H1 (cell line): ENCODE results near the gene HTR2B. TPM values are rescaled to one million over a fixed set of nuclear protein-coding genes. Genes with fewer than 3 reads are reported as not detected.

Experiments used
- CTCF ChIA-PET: fragments of 300-600 bp; sonication (Branson Sonifier 250); formaldehyde crosslinking; loops from one replicate; lab custom pipeline; 2021; ENCODE audit not compliant: partially characterized antibody; lab: Charles Lee
- POLR2A ChIA-PET: fragments of 300-600 bp; sonication (Branson Sonifier 250); formaldehyde crosslinking; loops from one replicate; lab custom pipeline; 2021; ENCODE audit warnings: inconsistent platforms; ENCODE audit not compliant: partially characterized antibody; lab: Charles Lee
- DNase-seq, 2 experiments: peaks; one replicate each; pipeline versions ENCODE4 v3.0.0 to v3.0.0-alpha.2; 2010 to 2022; ENCODE audit warnings: low spot score in 2 of 2, low read depth in 1 of 2, mixed read lengths in 1 of 2
- FAIRE-seq: peaks from 2 replicates; lab custom pipeline; 2011; peaks lifted over from hg19 to GRCh38; lab: Jason Lieb, UNC
- H2AFZ ChIP-seq: 2 replicates; pipeline ENCODE4 v1.8.1; 2012; ENCODE audit warnings: low read length, inconsistent platforms
- H2AK5ac ChIP-seq: 2 replicates; pipeline ENCODE4 v1.6.1; 2013; ENCODE audit warnings: low read depth, low read length
- H2BK120ac ChIP-seq: replicated peaks from 2 replicates; pipeline ENCODE3; 2013; ENCODE audit warnings: low read depth, low read length, inconsistent platforms
- H2BK12ac ChIP-seq: 2 replicates; pipeline ENCODE4 v1.6.1; 2013; ENCODE audit warnings: low read depth, low read length
- H2BK15ac ChIP-seq: 2 replicates; pipeline ENCODE4 v1.6.1; 2013; ENCODE audit warnings: low read length
- H2BK20ac ChIP-seq: 2 replicates; pipeline ENCODE4 v1.6.1; 2013; ENCODE audit warnings: low read length
- H2BK5ac ChIP-seq: 2 replicates; pipeline ENCODE4 v1.6.1; 2013; ENCODE audit warnings: low read depth, low read length
- H3K14ac ChIP-seq: 2 replicates; pipeline ENCODE4 v1.6.1; 2013; ENCODE audit warnings: inconsistent platforms; ENCODE audit not compliant: insufficient read length
- H3K18ac ChIP-seq: 2 replicates; pipeline ENCODE4 v1.6.1; 2013; ENCODE audit warnings: low read length; ENCODE audit errors: extremely low read depth
- H3K23ac ChIP-seq: 2 replicates; pipeline ENCODE4 v1.6.1; 2013; ENCODE audit warnings: inconsistent platforms; ENCODE audit not compliant: insufficient read length
- H3K23me2 ChIP-seq: 2 replicates; pipeline ENCODE4 v1.6.1; 2013; ENCODE audit warnings: low read depth, low read length
- H3K27ac ChIP-seq: 2 replicates; pipeline ENCODE4 v1.6.1; 2011; ENCODE audit warnings: low read depth, low read length, inconsistent platforms
- H3K27me3 ChIP-seq, 4 experiments: replicated peaks in 1 of 4; 1 replicate in 1 of 4; 2 replicates in 3 of 4; pipeline versions ENCODE4 v1.6.1 to v1.8.1; 2011 to 2013; ENCODE audit warnings: low read length in 3 of 4, mild to moderate bottlenecking in 3 of 4, inconsistent platforms in 2 of 4, mixed read lengths in 2 of 4, moderate library complexity in 1 of 4; ENCODE audit not compliant: control insufficient read depth in 3 of 4, insufficient read depth in 3 of 4; ENCODE audit errors: extremely low read depth in 1 of 4
- H3K36me3 ChIP-seq, 4 experiments: 2 replicates each; pipeline versions ENCODE4 v1.6.1 to v1.8.1; 2011 to 2013; ENCODE audit warnings: mild to moderate bottlenecking in 4 of 4, low read length in 3 of 4, moderate library complexity in 2 of 4, control low read depth in 1 of 4, inconsistent platforms in 1 of 4; ENCODE audit not compliant: insufficient read depth in 4 of 4, control insufficient read depth in 2 of 4
- H3K4ac ChIP-seq: replicated peaks from 2 replicates; pipeline ENCODE3; 2013; ENCODE audit warnings: low read length, low read depth, mixed read lengths, inconsistent platforms; ENCODE audit not compliant: insufficient read length
- H3K4me1 ChIP-seq, 4 experiments: replicated peaks in 1 of 4; 1 replicate in 1 of 4; 2 replicates in 3 of 4; pipeline versions ENCODE4 v1.6.1 to v1.8.1; 2011 to 2013; ENCODE audit warnings: low read length in 3 of 4, inconsistent platforms in 2 of 4, mixed read lengths in 1 of 4; ENCODE audit not compliant: insufficient read depth in 4 of 4, control insufficient read depth in 3 of 4
- H3K4me2 ChIP-seq, 2 experiments: 2 replicates each; pipeline versions ENCODE4 v1.6.1 to v1.8.1; 2011 to 2013; ENCODE audit warnings: low read depth in 2 of 2, low read length in 2 of 2, control low read depth in 1 of 2, inconsistent platforms in 1 of 2, mild to moderate bottlenecking in 1 of 2; ENCODE audit not compliant: insufficient read depth in 1 of 2
- H3K4me3 ChIP-seq, 4 experiments: fragments of 200-600, 300-600 bp in 1 of 4; sonication (generic), shearing (Covaris generic), sonication (Bioruptor Twin) in 1 of 4; 2 replicates each; pipeline versions ENCODE4 v1.5.1 to v1.8.1; 2011 to 2016; ENCODE audit warnings: low read length in 4 of 4, low read depth in 3 of 4, control low read depth in 2 of 4, inconsistent platforms in 2 of 4, mild to moderate bottlenecking in 2 of 4, mixed read lengths in 1 of 4, moderate library complexity in 1 of 4; ENCODE audit not compliant: insufficient read depth in 2 of 4; ENCODE audit errors: extremely low read depth in 1 of 4
- H3K56ac ChIP-seq: replicated peaks from 2 replicates; pipeline ENCODE3; 2013; ENCODE audit warnings: low read depth, mild to moderate bottlenecking, mixed read lengths, low read length, inconsistent platforms; ENCODE audit not compliant: insufficient read length
- H3K79me1 ChIP-seq: 2 replicates; pipeline ENCODE4 v1.6.1; 2013; ENCODE audit warnings: low read depth, low read length, control low read depth
- H3K79me2 ChIP-seq, 2 experiments: 2 replicates each; pipeline versions ENCODE4 v1.6.1 to v1.8.1; 2012 to 2013; ENCODE audit warnings: low read length in 2 of 2, mild to moderate bottlenecking in 2 of 2, inconsistent platforms in 1 of 2; ENCODE audit not compliant: insufficient read depth in 2 of 2, control insufficient read depth in 1 of 2
- H3K9ac ChIP-seq, 4 experiments: replicated peaks in 1 of 4; 1 replicate in 1 of 4; 2 replicates in 3 of 4; pipeline versions ENCODE4 v1.6.1 to v1.8.1; 2011 to 2013; ENCODE audit warnings: low read depth in 3 of 4, low read length in 3 of 4, control low read depth in 2 of 4, mild to moderate bottlenecking in 2 of 4, moderate library complexity in 2 of 4, inconsistent platforms in 1 of 4; ENCODE audit errors: extremely low read depth in 1 of 4
- H3K9me3 ChIP-seq, 2 experiments: 2 replicates each; pipeline versions ENCODE4 v1.6.1 to v1.8.1; 2012 to 2013; ENCODE audit warnings: mild to moderate bottlenecking in 2 of 2, moderate library complexity in 2 of 2, control low read depth in 1 of 2, inconsistent platforms in 1 of 2, low read depth in 1 of 2, low read length in 1 of 2, mixed read lengths in 1 of 2; ENCODE audit not compliant: insufficient read depth in 2 of 2
- H4K20me1 ChIP-seq, 2 experiments: replicated peaks in 1 of 2; 2 replicates each; pipeline versions ENCODE3 to v1.8.1; 2011 to 2013; ENCODE audit warnings: inconsistent platforms in 2 of 2, low read length in 2 of 2, mild to moderate bottlenecking in 1 of 2; ENCODE audit not compliant: insufficient read depth in 2 of 2, control insufficient read depth in 1 of 2
- H4K5ac ChIP-seq: 2 replicates; pipeline ENCODE4 v1.6.1; 2013; ENCODE audit warnings: low read length, low read depth, mixed read lengths, inconsistent platforms; ENCODE audit not compliant: insufficient read length
- H4K8ac ChIP-seq: 2 replicates; pipeline ENCODE4 v1.8.0; 2013; ENCODE audit warnings: mild to moderate bottlenecking, moderate library complexity, low read length, inconsistent platforms; ENCODE audit not compliant: insufficient read depth; ENCODE audit errors: extremely low read depth
- H4K91ac ChIP-seq: replicated peaks from 2 replicates; pipeline ENCODE3; 2013; ENCODE audit warnings: low read length, mixed read lengths, inconsistent platforms; ENCODE audit not compliant: insufficient read length
- CTCF ChIP-seq, 3 experiments: IDR thresholded peaks; 1 replicate in 2 of 3; 2 replicates in 1 of 3; pipeline versions ENCODE4 v1.5.1 to v1.6.1; 2011; ENCODE audit warnings: low read length in 3 of 3, mild to moderate bottlenecking in 3 of 3, inconsistent platforms in 2 of 3, low read depth in 1 of 3, moderate library complexity in 1 of 3; ENCODE audit not compliant: insufficient read depth in 1 of 3; ENCODE audit errors: control extremely low read depth in 1 of 3
- RAD21 ChIP-seq, 2 experiments: IDR thresholded peaks in 1 of 2; conservative IDR thresholded peaks in 1 of 2; 2 replicates each; pipeline ENCODE4 v1.6.1; 2011; ENCODE audit warnings: low read depth in 2 of 2, low read length in 2 of 2, improper control_type of control experiment in 1 of 2, inconsistent platforms in 1 of 2, mild to moderate bottlenecking in 1 of 2, moderate library complexity in 1 of 2
- ZNF274 ChIP-seq: IDR thresholded peaks from 2 replicates; pipeline ENCODE4 v1.7.0; 2012; ENCODE audit warnings: low read length, borderline replicate concordance; ENCODE audit errors: extremely low read depth
- WGBS, 2 experiments: shearing (Covaris generic) in 1 of 2; methylation state at CpG; one replicate each; pipeline versions ENCODE4 v1.1.6 to v1.1.7; 2013 to 2015; ENCODE audit warnings: low lambda C conversion rate in 2 of 2, mixed read lengths in 2 of 2, inconsistent platforms in 1 of 2, low coverage in 1 of 2, missing lambda C conversion rate in 1 of 2; ENCODE audit not compliant: insufficient replicate concordance in 2 of 2, insufficient coverage in 1 of 2, insufficient read length in 1 of 2; ENCODE audit errors: extremely low coverage in 1 of 2, missing lambda C conversion rate in 1 of 2; 5-methylcytosine and 5-hydroxymethylcytosine counted together
- polyA plus RNA-seq, 7 experiments: library from polyadenylated mRNA; depleted of rRNA in 3 of 7; stranded (reverse) in 5 of 7; unstranded in 2 of 7; fragments of >200 nt in 5 of 7; fragments of 200-250 nt in 2 of 7; gene quantifications; 1 replicate in 5 of 7; 2 replicates in 1 of 7; 4 replicates in 1 of 7; pipeline versions ENCODE4 v1.2.1 to v1.2.3, GENCODE V29; 2011 to 2013; ENCODE audit warnings: missing spikeins in 2 of 7, mixed read lengths in 2 of 7
- total RNA-seq: library from RNA; stranded (reverse); fragmentation: NEBNext Ultra II Directional; extraction: Animal tissue kit (Norgen Biotek cat#: 25700); gene quantifications from 2 replicates; pipeline ENCODE4 v1.2.1, GENCODE V29; 2021

The HTR2B gene
- total and polyA plus RNA-seq, 2 of the 8 experiments (the other 6 are each of a cell fraction or from before 2014, with no cell fraction given), result not detected

DNA sequence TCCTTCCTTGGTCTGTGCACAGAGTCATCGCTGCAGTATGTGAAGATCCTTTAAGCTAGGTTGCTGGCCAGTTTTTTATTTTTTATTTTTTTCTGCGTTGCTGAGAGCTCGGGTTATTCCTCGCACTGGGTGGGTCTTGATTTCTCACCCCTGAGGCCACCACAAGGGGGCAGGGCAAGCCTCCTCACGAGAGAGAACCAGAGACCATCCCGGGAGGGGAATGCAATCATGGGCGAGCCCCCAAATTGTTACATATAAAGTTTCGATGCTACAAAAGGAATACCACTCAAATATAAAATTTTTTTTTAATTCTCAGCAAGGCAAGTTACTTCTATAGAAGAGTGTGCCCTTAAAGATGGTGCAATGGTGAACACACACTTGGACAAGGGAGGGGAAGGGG is 24.9 kb downstream of the HTR2B start:
- Histone ChIP-seq H3K27ac (no peak overlapping the region), H4K20me1 (no peaks in the 10 kb centered on the region), H3K4me1 (no peaks in the 10 kb centered on the region), H2AFZ (no peak overlapping the region), H3K4ac (no peak overlapping the region), H4K8ac (no peak overlapping the region), H3K79me2 (peaks cover 0 to 3% of the 10 kb centered on the region in 2 experiments; a peak in 1 of 4 replicates), H3K23ac (no peak overlapping the region), H2BK5ac (no peak overlapping the region), H2BK15ac (no peak overlapping the region), H4K91ac (no peak overlapping the region), H3K18ac (no peak overlapping the region), H4K5ac (no peak overlapping the region), H3K27me3 (no peaks in the 10 kb centered on the region), H3K4me2 (no peak overlapping the region), H2BK12ac (no peak overlapping the region), H3K9ac (no peak overlapping the region), H3K14ac (no peak overlapping the region), H2AK5ac (no peak overlapping the region), H3K23me2 (no peaks in the 10 kb centered on the region), H2BK120ac (no peak overlapping the region), H3K9me3 (peaks cover 24 to 29% of the 10 kb centered on the region in 2 experiments), H3K79me1 (no peaks in the 10 kb centered on the region; the same call in 1 of the 2 replicates), H3K4me3 (no peak overlapping the region), H2BK20ac (no peak overlapping the region), H3K36me3 (peaks cover 0 to 44% (median 13%) of the 10 kb centered on the region in 4 experiments; a peak in 6 of 8 replicates), H3K56ac (no peak overlapping the region)
- TF ChIP-seq CTCF (IDR thresholded peaks at IDR 0.05; ENCODE audit: control extremely low read depth in 1 of 3, insufficient read depth in 1 of 3, low read depth in 1 of 3, low read length in 3 of 3) (peak; percentile 17 to 37 (median 21); a peak in 3 of 4 replicates), ZNF274 (no peak), RAD21 (IDR thresholded peaks at IDR 0.05 in 1 of 2, conservative IDR thresholded peaks at IDR 0.05 in 1 of 2; ENCODE audit: low read depth in 2 of 2, low read length in 2 of 2) (peak; percentile 21 to 29; a peak in 2 of 4 replicates)
- DNase-seq (peak in 1 of 2 experiments; percentile 66), FAIRE-seq (no peak)
- POLR2A ChIA-PET, result interaction anchor here (0.7 kb wide), 1 partner anchor 31 kb away, joined by 3 read pairs; no protein-coding TSS in a partner anchor
- WGBS, 2 experiments, result 95% methylated on average over 8 of the region's 8 CpGs; no CpG with 5 or more reads in 1 of the 2 experiments
- CTCF ChIA-PET, result interaction anchor here (1.2 kb wide), 1 partner anchor 88 kb away, joined by 3 read pairs; no protein-coding TSS in a partner anchor
